BLaER1 treated with 17β-estradiol and CSF1 and Interleukin-3, amounts not matched to agents 10 nM and 100 nM (cell line): Measurements from ENCODE around the gene PBOV1.

Experiments
- H3K27ac ChIP-seq, 11 experiments: shearing (Covaris generic); formaldehyde crosslinking; 2 replicates each; pipeline ENCODE4 v1.8.1; 2022
- H3K27me3 ChIP-seq, 11 experiments: shearing (Covaris generic); formaldehyde crosslinking; 2 replicates each; pipeline ENCODE4 v1.8.1; 2022
- H3K36me3 ChIP-seq, 11 experiments: shearing (Covaris generic); formaldehyde crosslinking; 2 replicates each; pipeline ENCODE4 v1.8.1; 2022
- H3K4me1 ChIP-seq, 10 experiments: shearing (Covaris generic); formaldehyde crosslinking; 2 replicates each; pipeline ENCODE4 v1.8.1; 2022
- H3K4me2 ChIP-seq, 11 experiments: shearing (Covaris generic); formaldehyde crosslinking; 2 replicates each; pipeline ENCODE4 v1.8.1; 2022
- H3K4me3 ChIP-seq, 10 experiments: shearing (Covaris generic); formaldehyde crosslinking; 2 replicates each; pipeline ENCODE4 v1.8.1; 2022
- H3K9ac ChIP-seq, 11 experiments: shearing (Covaris generic); formaldehyde crosslinking; 2 replicates each; pipeline ENCODE4 v1.8.1; 2022
- H3K9me3 ChIP-seq, 11 experiments: shearing (Covaris generic); formaldehyde crosslinking; replicated peaks in 1 of 11; 2 replicates each; pipeline ENCODE4 v1.8.1; 2022
- H4K20me1 ChIP-seq, 11 experiments: shearing (Covaris generic); formaldehyde crosslinking; 2 replicates each; pipeline ENCODE4 v1.8.1; 2022
- Cebpa-rat ChIP-seq, 11 experiments: shearing (Covaris generic); IDR thresholded peaks; 2 replicates each; pipeline ENCODE4 v1.8.1; 2022

PBOV1 gene

GRCh38 chr6:138201836-138202235, 16.5 kb downstream of the PBOV1 start:
- H3K27ac ChIP-seq = no peak overlapping the region
- H3K36me3 ChIP-seq = no peaks in the 10 kb centered on the region
- H3K4me3 ChIP-seq = no peak overlapping the region
- no peaks in the 10 kb centered on the region for H4K20me1 ChIP-seq
- peaks cover 0 to 6% (median 0%) of the 10 kb centered on the region in 11 experiments; a peak in 2 of 22 replicates for H3K9me3 ChIP-seq
- TF ChIP-seq Cebpa-rat (IDR thresholded peaks at IDR 0.05) = no peak
- H3K9ac ChIP-seq = no peak overlapping the region
- H3K4me1 ChIP-seq = no peaks in the 10 kb centered on the region
- H3K4me2 ChIP-seq = no peak overlapping the region
- no peaks in the 10 kb centered on the region for H3K27me3 ChIP-seq

- no peak overlapping the region for H3K4me3 ChIP-seq
- TF ChIP-seq Cebpa-rat (IDR thresholded peaks at IDR 0.05) = no peak
- no peak overlapping the region for H3K27ac ChIP-seq
- no peaks in the 10 kb centered on the region for H3K36me3 ChIP-seq
- H3K27me3 ChIP-seq = no peaks in the 10 kb centered on the region
- no peak overlapping the region for H3K4me2 ChIP-seq
- H3K9ac ChIP-seq = no peak overlapping the region
- no peaks in the 10 kb centered on the region for H4K20me1 ChIP-seq
- H3K4me1 ChIP-seq = no peaks in the 10 kb centered on the region
- H3K9me3 ChIP-seq = peaks cover 0 to 6% (median 0%) of the 10 kb centered on the region in 11 experiments; a peak in 2 of 22 replicates
These were observed 19.7 kb downstream of the PBOV1 start for GRCh38 chr6:138198430-138199091.

DNA sequence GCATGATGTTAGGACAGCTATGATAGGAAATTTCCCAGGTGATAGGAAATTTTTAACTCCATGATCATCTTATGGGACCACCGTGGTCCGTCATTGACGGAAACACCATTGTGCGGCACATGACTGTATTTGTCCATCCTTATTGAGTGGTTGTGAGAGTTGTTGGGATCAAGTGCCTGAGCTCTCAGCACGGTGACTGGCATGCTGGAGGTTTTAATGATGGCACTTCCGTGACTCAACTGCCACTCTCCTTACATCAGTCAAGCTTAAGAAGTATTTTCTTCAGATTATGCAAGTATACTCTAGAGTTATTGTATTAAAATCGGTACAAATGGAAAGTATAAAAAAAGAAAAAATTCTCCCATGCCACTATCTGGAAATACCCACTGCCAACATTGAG, 20.7 kb downstream of the PBOV1 start:
- Histone ChIP-seq H3K4me3 (no peak overlapping the region), H3K4me1 (no peaks in the 10 kb centered on the region), H3K27me3 (no peaks in the 10 kb centered on the region), H3K27ac (no peak overlapping the region), H3K9ac (no peak overlapping the region), H3K4me2 (no peak overlapping the region), H3K36me3 (no peaks in the 10 kb centered on the region), H4K20me1 (no peaks in the 10 kb centered on the region), H3K9me3 (peaks cover 0 to 6% (median 0%) of the 10 kb centered on the region in 11 experiments; a peak in 2 of 22 replicates)
- TF ChIP-seq Cebpa-rat (IDR thresholded peaks at IDR 0.05) = no peak

DNA sequence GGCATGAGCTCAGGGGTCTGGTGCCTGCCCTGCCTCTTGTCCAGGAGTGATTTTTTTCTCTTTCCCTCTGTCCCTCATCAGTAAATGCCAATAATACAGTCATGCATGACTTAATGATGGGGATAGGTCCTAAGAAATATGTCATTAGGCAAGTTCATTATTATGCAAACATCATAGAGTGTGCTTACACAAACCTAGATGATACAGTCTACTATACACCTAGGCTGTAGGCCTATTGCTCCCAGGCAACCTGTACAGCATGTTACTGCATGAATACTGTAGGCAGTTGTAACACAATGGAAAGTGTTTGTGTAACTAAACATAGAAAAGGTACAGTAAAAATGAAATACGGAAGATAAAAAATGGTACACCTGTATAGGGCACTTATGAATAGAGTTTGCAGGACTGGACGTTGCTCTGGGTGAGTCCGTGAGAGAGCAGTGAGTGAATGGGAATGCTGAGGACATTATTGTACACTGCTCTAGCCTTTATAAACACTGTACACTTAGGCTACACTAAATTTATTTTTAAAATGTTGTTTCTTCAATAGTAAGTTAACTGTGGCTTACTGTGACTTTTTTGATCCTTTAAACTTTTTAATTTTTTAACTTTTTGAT, 22.1 kb downstream of the PBOV1 start:
- Histone ChIP-seq H3K4me1 (no peaks in the 10 kb centered on the region), H3K27ac (no peak overlapping the region), H3K9me3 (peaks cover 0 to 6% (median 0%) of the 10 kb centered on the region in 11 experiments; a peak in 2 of 22 replicates), H3K36me3 (no peaks in the 10 kb centered on the region), H4K20me1 (no peaks in the 10 kb centered on the region), H3K4me3 (no peak overlapping the region), H3K4me2 (no peak overlapping the region), H3K27me3 (no peaks in the 10 kb centered on the region), H3K9ac (no peak overlapping the region)
- no peak for TF ChIP-seq Cebpa-rat (IDR thresholded peaks at IDR 0.05)

- no peak for TF ChIP-seq Cebpa-rat (IDR thresholded peaks at IDR 0.05)
- no peaks in the 10 kb centered on the region for H3K27me3 ChIP-seq
- H3K4me1 ChIP-seq = no peaks in the 10 kb centered on the region
- no peak overlapping the region for H3K9ac ChIP-seq
- no peaks in the 10 kb centered on the region for H4K20me1 ChIP-seq
- no peaks in the 10 kb centered on the region for H3K36me3 ChIP-seq
- H3K4me2 ChIP-seq = no peak overlapping the region
- no peaks in the 10 kb centered on the region for H3K9me3 ChIP-seq
- H3K4me3 ChIP-seq = no peak overlapping the region
- no peak overlapping the region for H3K27ac ChIP-seq
These were observed 24.0 kb downstream of the PBOV1 start for GRCh38 chr6:138194287-138194686.

DNA sequence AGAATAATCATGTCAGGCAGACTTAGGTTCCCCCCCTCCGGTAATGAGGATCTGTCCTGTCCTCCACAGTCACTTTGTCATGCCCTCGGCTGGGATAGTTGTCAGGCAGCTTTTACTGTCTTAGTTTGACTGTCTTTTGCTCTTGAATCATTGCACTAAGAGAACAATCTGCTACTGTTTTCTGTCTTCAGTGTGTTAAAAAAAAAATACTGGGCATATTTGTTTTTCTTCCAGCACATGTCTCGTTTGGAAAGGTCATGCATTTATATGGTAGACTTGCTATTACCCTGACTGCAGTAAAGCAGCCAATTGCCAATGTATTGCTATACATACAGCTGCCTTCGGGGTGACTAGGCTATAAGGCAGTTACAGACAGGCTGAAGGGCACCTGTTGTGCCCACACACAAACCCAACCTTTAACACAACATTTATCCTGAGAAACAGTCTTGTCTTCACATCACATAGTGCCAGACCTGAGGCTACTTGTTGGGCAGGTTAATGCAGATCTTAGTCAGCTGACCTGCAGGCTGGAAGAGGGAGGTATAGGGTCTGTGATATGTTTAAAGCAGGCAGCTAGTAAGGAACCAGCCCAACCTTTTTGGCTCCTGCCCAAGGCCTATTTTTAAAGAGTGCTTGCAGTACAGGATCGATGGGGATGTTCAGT, 29.9 kb downstream of the PBOV1 start:
- no peaks in the 10 kb centered on the region for H3K36me3 ChIP-seq
- H3K4me3 ChIP-seq = no peak overlapping the region
- H3K27me3 ChIP-seq = no peaks in the 10 kb centered on the region
- H4K20me1 ChIP-seq = no peaks in the 10 kb centered on the region
- no peak overlapping the region for H3K9ac ChIP-seq
- H3K4me2 ChIP-seq = no peak overlapping the region
- no peaks in the 10 kb centered on the region for H3K4me1 ChIP-seq
- TF ChIP-seq Cebpa-rat (IDR thresholded peaks at IDR 0.05) = no peak
- H3K9me3 ChIP-seq = no peaks in the 10 kb centered on the region
- H3K27ac ChIP-seq = no peak overlapping the region

DNA sequence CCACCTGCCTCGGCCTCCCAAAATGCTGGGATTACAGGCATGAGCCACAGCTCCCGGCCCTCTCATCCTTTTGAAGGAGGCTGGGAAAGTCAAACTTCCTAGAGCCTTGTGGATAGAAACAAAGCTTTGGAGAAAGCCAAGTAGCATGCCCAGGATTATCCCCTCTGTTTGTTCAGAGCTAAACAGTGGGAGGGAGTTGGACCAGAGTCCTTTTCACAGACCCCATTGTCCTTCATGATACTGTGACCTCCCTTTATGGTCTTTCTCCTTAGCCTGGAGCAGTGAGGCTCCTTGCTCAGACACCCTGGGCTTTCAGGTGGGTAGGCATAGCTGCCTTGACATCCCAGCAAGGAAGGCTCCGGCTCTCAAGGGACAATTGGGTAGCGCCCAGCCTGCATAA, 31.1 kb downstream of the PBOV1 start:
- Histone ChIP-seq H3K9me3 (no peaks in the 10 kb centered on the region), H3K4me3 (no peak overlapping the region), H3K4me2 (no peak overlapping the region), H3K4me1 (no peaks in the 10 kb centered on the region), H3K9ac (no peak overlapping the region), H3K36me3 (no peaks in the 10 kb centered on the region), H3K27me3 (no peaks in the 10 kb centered on the region), H4K20me1 (no peaks in the 10 kb centered on the region), H3K27ac (no peak overlapping the region)
- TF ChIP-seq Cebpa-rat (IDR thresholded peaks at IDR 0.05) = no peak

DNA sequence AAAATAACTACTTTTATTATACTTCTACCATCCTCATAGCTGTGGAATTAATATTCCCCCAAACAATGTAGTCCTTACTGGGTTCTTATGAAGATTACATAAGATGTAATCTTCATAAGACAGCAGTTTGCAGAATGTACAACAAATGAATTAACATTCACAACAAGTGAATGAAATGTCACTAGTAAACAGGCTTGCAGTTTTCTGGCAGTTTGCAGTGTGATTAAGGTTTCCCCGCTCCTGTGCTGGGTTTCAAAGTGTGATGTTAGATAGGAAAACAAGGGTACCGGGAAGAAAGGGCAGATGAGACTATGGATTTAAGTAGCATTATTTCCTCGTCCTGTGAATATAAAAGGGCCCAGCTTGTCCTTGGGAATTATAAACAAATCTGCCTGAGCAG, 34.1 kb downstream of the PBOV1 start:
- Histone ChIP-seq H3K4me3 (no peak overlapping the region), H3K4me2 (no peak overlapping the region), H3K9me3 (peaks cover 0 to 3% (median 0%) of the 10 kb centered on the region in 11 experiments; a peak in 1 of 22 replicates), H3K4me1 (no peaks in the 10 kb centered on the region), H3K27me3 (no peaks in the 10 kb centered on the region), H4K20me1 (no peaks in the 10 kb centered on the region), H3K36me3 (no peaks in the 10 kb centered on the region), H3K9ac (no peak overlapping the region), H3K27ac (no peak overlapping the region)
- TF ChIP-seq Cebpa-rat (IDR thresholded peaks at IDR 0.05) = no peak

DNA sequence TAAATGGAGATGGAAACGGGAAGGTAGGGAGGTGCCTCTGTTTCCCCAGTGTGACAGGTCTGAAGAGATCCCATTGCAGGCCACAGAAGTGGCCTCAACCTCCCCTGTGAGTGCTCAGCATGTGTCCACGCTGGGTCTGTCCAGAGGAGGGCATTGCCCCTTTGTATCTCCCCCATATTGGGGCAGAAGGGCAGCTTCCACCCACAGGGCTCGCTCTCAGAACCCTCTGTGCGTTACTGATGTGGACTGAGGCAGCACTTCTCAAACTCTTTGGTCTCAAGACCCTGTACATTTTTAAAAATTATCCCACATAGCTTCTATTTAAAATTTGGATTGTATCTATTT, 34.5 kb downstream of the PBOV1 start:
- H3K27ac ChIP-seq = no peak overlapping the region

More for the DNA sequence above, 34.5 kb downstream of the PBOV1 start:
- Histone ChIP-seq H3K4me3 (no peak overlapping the region), H4K20me1 (no peaks in the 10 kb centered on the region), H3K36me3 (no peaks in the 10 kb centered on the region), H3K4me1 (no peaks in the 10 kb centered on the region), H3K9me3 (peaks cover 0 to 8% (median 3%) of the 10 kb centered on the region in 11 experiments; a peak in 6 of 22 replicates), H3K4me2 (no peak overlapping the region), H3K9ac (no peak overlapping the region), H3K27me3 (no peaks in the 10 kb centered on the region)
- no peak for TF ChIP-seq Cebpa-rat (IDR thresholded peaks at IDR 0.05)
